GM19240 (cell line): ENCODE data around the gene TNFAIP3.
"Not testable (repeated sequence)": the region's sequence is repeated elsewhere in the genome, so short reads cannot be mapped to it uniquely, and the experiment has no call there.

Experiments used
- DNase-seq: peaks from one replicate; pipeline ENCODE4 v3.0.0; 2011; ENCODE audit warnings: low spot score; ENCODE audit not compliant: insufficient read length

TNFAIP3 gene

GRCh38 chr6:137878029-137878428, 11.0 kb downstream of the TNFAIP3 start:
- DNase-seq, result no peak

GRCh38 chr6:137878486-137879285, 11.6 kb downstream of the TNFAIP3 start:
- no peak for DNase-seq

- DNase-seq, result no peak
Measured at GRCh38 chr6:137879299-137879698, 12.2 kb downstream of the TNFAIP3 start.

GRCh38 chr6:137879885-137880745, 13.1 kb downstream of the TNFAIP3 start:
- DNase-seq, result no peak

- DNase-seq, result no peak
Measured at GRCh38 chr6:137880746-137881521, 13.9 kb downstream of the TNFAIP3 start.

- DNase-seq, result no peak
Measured at GRCh38 chr6:137881522-137881886, 14.4 kb downstream of the TNFAIP3 start.

GRCh38 chr6:137882225-137882961, 15.3 kb downstream of the TNFAIP3 start:
- no peak for DNase-seq

GRCh38 chr6:137883400-137884148, 16.5 kb downstream of the TNFAIP3 start:
- DNase-seq, result no peak

GRCh38 chr6:137884149-137884909, 17.3 kb downstream of the TNFAIP3 start:
- DNase-seq, result no peak

- not testable (repeated sequence) for DNase-seq
Measured at GRCh38 chr6:137884910-137885229, 17.8 kb downstream of the TNFAIP3 start.

GRCh38 chr6:137886226-137886625, 19.2 kb downstream of the TNFAIP3 start:
- not testable (repeated sequence) for DNase-seq

GRCh38 chr6:137890983-137891537, 24.0 kb downstream of the TNFAIP3 start:
- DNase-seq, result no peak

GRCh38 chr6:137892271-137892708, 25.2 kb downstream of the TNFAIP3 start:
- DNase-seq, result no peak

- no peak for DNase-seq
Measured at GRCh38 chr6:137893181-137893580, 26.1 kb downstream of the TNFAIP3 start.

GRCh38 chr6:137893726-137894125, 26.7 kb downstream of the TNFAIP3 start:
- DNase-seq, result no peak

- DNase-seq, result not testable (repeated sequence)
Measured at GRCh38 chr6:137894378-137894777, 27.3 kb downstream of the TNFAIP3 start.

GRCh38 chr6:137894779-137895385, 27.8 kb downstream of the TNFAIP3 start:
- no peak for DNase-seq

- no peak for DNase-seq
Measured at GRCh38 chr6:137896647-137897046, 29.6 kb downstream of the TNFAIP3 start.

GRCh38 chr6:137900815-137901214, 33.8 kb downstream of the TNFAIP3 start:
- no peak for DNase-seq
